ENCODE measurements around the gene VDR.

Gene VDR

DNA sequence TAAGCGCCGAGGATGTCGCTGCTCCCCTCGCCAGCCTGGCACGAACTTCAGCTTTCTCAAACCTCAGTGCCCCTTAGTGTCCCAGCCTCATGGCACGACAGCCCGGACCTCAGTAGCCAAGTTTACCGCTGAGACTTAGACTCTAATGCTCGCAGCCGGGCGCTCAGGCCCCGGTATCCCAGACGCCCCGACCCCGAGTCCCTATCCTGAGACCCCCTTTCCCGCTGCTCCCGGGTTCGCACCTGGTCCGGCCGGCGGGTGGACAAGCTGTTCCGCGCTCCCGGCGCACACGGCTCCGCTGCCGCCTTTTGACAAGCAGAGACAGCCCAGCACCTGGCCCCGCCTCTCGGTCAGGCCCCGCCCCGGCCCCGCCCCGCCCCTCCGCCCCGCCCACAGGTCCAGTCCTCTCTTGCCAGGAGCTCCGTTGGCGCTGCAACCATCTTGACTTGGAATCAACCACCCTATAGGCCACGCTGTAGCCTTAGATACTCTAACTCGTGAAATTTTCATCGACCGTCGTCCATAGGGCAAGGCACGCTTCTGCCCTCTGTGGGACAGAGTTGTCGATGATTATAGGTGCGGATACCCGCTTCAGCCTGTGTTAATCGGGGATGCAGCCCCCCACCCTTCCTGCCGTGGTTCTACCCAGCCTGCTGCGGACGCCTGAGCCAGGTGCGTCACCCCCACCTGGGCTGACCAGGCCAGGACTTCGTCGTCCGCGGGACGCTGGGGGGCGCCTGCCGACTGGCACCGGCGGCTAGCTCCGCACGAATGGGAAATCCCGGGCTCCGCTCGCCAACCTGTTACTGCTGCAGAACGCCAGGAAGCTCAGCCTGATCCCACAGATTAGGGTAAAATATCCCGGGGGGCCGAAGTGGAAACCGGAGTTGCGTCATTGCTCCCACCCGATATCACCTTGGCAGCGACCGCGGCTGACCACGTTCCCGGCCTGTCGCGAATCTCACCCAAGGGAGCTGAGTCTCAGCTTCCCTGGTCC is at the start of gene VDR:
VDR (minus strand) TSS at position 282 of the 997 bp plus-strand sequence. CDS start 25,881 bp downstream, outside the sequence.
- peak; percentile 40; the same call in 1 of the 2 replicates for TF ChIP-seq POLR2A (IDR thresholded peaks at IDR 0.05; ENCODE audit: low read depth, low read length)
- FAIRE-seq (no peak), DNase-seq (ENCODE audit: insufficient read length, low spot score) (peak; percentile 92)

GRCh38 chr12:47954058-47954457 is 49.3 kb upstream of the VDR start:
- no peak for FAIRE-seq

DNA sequence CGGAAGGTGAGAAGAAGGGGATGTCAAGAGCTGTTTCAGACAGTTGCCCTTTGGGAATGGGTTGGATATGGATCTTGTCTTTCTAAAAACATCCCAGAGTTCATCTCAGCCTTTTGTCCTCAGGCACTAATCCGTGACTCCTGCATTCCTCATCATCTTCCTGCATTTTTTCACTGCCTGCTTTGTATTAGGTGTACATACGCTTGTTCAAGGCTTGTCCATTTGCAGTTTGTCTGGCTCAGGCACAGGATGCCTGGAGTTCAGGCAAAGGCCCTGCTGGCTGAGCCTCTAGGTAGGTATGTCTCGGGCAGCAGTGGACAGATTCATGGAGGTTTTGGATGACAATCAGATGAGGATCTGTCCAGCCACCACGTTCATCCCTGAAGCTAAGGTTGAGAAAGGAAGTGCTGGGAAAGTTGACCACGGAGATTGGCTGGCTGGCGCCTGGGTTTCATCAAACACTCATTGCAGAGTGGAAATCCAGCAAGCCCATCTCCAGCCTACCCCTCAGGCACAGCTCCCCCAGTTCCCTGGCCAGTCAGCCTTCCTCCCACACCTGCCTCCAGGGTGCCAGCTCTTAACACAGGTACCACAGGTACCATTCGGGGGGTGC is 46.2 kb upstream of the VDR start:
- FAIRE-seq, result no peak

More at GRCh38 chr12:47954058-47954457, 49.3 kb upstream of the VDR start:
- no peak for TF ChIP-seq POLR2A (IDR thresholded peaks at IDR 0.05; ENCODE audit: low read depth, low read length)
- no peak for DNase-seq (ENCODE audit: insufficient read length, low spot score)

GRCh38 chr12:47949441-47950341 is 44.9 kb upstream of the VDR start:
- no peak for TF ChIP-seq POLR2A (IDR thresholded peaks at IDR 0.05; ENCODE audit: low read depth, low read length)
- no peak for FAIRE-seq
- DNase-seq (ENCODE audit: insufficient read length, low spot score), result peak; percentile 92

More for the DNA sequence above, 46.2 kb upstream of the VDR start:
- TF ChIP-seq POLR2A (IDR thresholded peaks at IDR 0.05; ENCODE audit: low read depth, low read length), result no peak
- DNase-seq (ENCODE audit: insufficient read length, low spot score), result no peak

DNA sequence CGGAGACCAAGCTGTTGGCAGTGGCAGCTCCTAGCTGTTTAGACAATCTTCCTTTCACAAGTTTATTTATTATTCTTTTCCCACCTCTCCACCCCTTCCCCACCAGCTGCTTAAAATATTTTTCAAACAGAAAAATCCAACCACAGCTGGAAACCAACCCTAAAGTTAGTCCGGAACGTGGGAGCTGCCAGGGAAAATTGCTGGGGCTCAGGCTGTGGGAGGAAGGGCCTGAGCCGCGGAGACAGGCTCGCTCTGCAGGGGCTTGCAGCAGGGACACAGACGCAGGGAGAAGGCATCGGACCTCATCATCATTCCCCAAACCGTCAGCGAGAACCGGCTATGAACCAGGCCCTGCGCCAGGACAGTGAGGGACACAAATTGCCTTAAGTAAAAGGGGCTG is 42.5 kb upstream of the VDR start:
- DNase-seq (ENCODE audit: insufficient read length, low spot score), result no peak
- no peak for TF ChIP-seq POLR2A (IDR thresholded peaks at IDR 0.05; ENCODE audit: low read depth, low read length)
- no peak for FAIRE-seq

GRCh38 chr12:47946413-47947323 is 41.9 kb upstream of the VDR start:
- FAIRE-seq, result no peak
- no peak for TF ChIP-seq POLR2A (IDR thresholded peaks at IDR 0.05; ENCODE audit: low read depth, low read length)
- peak; percentile 68 for DNase-seq (ENCODE audit: insufficient read length, low spot score)

GRCh38 chr12:47945341-47945728 is 40.5 kb upstream of the VDR start:
- DNase-seq (ENCODE audit: insufficient read length, low spot score) (no peak), FAIRE-seq (no peak)
- no peak for TF ChIP-seq POLR2A (IDR thresholded peaks at IDR 0.05; ENCODE audit: low read depth, low read length)

DNA sequence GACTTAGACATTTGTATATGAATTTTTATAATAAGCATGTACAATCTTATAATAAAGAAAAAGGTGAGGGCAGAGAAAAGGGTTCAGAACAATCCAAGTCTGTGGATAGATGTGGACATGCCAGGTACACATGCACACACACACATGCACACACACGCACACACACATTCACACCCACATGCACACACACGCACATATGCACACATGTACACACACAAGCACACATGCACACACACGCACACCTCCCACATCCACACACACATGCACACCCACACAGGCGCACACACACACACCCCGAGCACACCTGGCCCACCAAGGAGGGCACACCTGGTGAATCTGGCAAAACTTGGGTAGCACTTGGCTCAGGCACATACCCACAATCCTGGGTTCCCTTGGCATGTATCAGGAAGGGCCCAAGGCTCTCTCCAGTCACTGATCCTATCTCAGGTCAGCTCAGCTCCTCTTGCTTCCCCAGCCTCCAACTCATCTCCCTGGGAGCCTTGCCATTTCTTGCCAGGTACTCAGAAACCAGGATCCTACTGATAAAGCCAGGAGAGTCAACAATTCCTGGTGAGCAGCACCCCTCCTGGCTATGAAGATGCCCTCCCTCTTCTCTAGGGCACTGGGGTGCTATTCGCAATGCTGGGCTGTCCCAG is 40.0 kb upstream of the VDR start:
- FAIRE-seq (no peak), DNase-seq (ENCODE audit: insufficient read length, low spot score) (no peak)
- no peak for TF ChIP-seq POLR2A (IDR thresholded peaks at IDR 0.05; ENCODE audit: low read depth, low read length)

GRCh38 chr12:47943623-47944340 is 39.0 kb upstream of the VDR start:
- no peak for TF ChIP-seq POLR2A (IDR thresholded peaks at IDR 0.05; ENCODE audit: low read depth, low read length)
- no peak for DNase-seq (ENCODE audit: insufficient read length, low spot score)
- FAIRE-seq, result no peak

- no peak for DNase-seq (ENCODE audit: insufficient read length, low spot score)
- no peak for TF ChIP-seq POLR2A (IDR thresholded peaks at IDR 0.05; ENCODE audit: low read depth, low read length)
- FAIRE-seq, result no peak
Observed at GRCh38 chr12:47942614-47943225, 37.9 kb upstream of the VDR start.

- FAIRE-seq (no peak), DNase-seq (ENCODE audit: insufficient read length, low spot score) (no peak)
- no peak for TF ChIP-seq POLR2A (IDR thresholded peaks at IDR 0.05; ENCODE audit: low read depth, low read length)
Observed at GRCh38 chr12:47941871-47942613, 37.2 kb upstream of the VDR start.

Data from H54 (cell line).